ENCODE data around the gene FBLN2. TPM values are rescaled to one million over a fixed set of nuclear protein-coding genes. Genes with fewer than 3 reads are reported as not detected.

Gene FBLN2
- total and polyA plus RNA-seq, 4 donors: 1.3 to 9.1 (median 4.3) TPM

- no peak for TF ChIP-seq TAF1 (conservative IDR thresholded peaks at IDR 0.05)
- TF ChIP-seq NR2F2 (IDR thresholded peaks at IDR 0.05): no peak
- TF ChIP-seq CTCF (IDR thresholded peaks at IDR 0.05; ENCODE audit: low read depth, low read length, missing input control): no peak
- no peak for TF ChIP-seq HNF4G (IDR thresholded peaks at IDR 0.05)
Measured at GRCh38 chr3:13674538-13675185, 125.7 kb downstream of the FBLN2 start (continued).

GRCh38 chr3:13676356-13677017 lies 127.6 kb downstream of the FBLN2 start:
- H3K36me3 ChIP-seq (ENCODE audit: control insufficient read depth in 4 of 4, insufficient read depth in 3 of 4, low read depth in 1 of 4, low read length in 3 of 4): no peaks in the 10 kb centered on the region
- no peak for DNase-seq (ENCODE audit: low spot score)
- H3K9ac ChIP-seq (ENCODE audit: low read depth in 1 of 2, low read length in 2 of 2): no peak overlapping the region
- H3K4me3 ChIP-seq (ENCODE audit: low read depth in 1 of 3, low read length in 3 of 3): no peak overlapping the region
- no peak overlapping the region for H3K27ac ChIP-seq (ENCODE audit: low read depth in 1 of 2, low read length in 2 of 2)
- no peak for TF ChIP-seq JUND (IDR thresholded peaks at IDR 0.05)
- WGBS: 77% methylated on average over 9 of the region's 9 CpGs
- no peaks in the 10 kb centered on the region for H3K9me3 ChIP-seq (ENCODE audit: control insufficient read depth in 4 of 4, low read length in 3 of 4)
- peaks cover 0 to 6% (median 0%) of the 10 kb centered on the region in 4 donors for H3K27me3 ChIP-seq (ENCODE audit: control insufficient read depth in 4 of 4, insufficient read depth in 4 of 4, low read length in 3 of 4)
- no peaks in the 10 kb centered on the region for H3K4me1 ChIP-seq (ENCODE audit: control insufficient read depth in 4 of 4, insufficient read depth in 4 of 4, low read length in 3 of 4)

DNA sequence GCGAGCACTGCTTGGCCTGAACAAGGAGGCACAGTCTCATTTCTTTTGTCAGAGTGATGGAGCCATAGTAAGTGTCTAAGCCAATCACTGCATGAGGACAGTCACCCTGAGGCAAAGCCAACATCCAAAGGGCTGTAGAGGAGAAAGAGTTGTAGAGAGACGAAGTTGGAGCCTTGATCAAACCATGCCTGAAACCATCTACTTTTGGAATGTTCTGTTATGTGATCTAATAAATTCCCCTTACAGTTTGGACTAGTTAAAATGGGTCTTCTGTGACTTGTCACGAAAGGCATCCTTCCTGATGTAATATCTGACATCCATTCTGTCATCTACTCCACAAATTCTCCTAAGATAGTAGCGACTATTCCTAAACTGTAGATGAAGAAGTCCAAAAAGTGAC lies 128.3 kb downstream of the FBLN2 start:
- no peak overlapping the region for H3K27ac ChIP-seq (ENCODE audit: low read depth in 1 of 2, low read length in 2 of 2)
- H3K27me3 ChIP-seq (ENCODE audit: control insufficient read depth in 4 of 4, insufficient read depth in 4 of 4, low read length in 3 of 4): peaks cover 0 to 6% (median 0%) of the 10 kb centered on the region in 4 donors
- no peak overlapping the region for H3K4me3 ChIP-seq (ENCODE audit: low read depth in 1 of 3, low read length in 3 of 3)
- H3K9me3 ChIP-seq (ENCODE audit: control insufficient read depth in 4 of 4, low read length in 3 of 4): no peaks in the 10 kb centered on the region
- H3K36me3 ChIP-seq (ENCODE audit: control insufficient read depth in 4 of 4, insufficient read depth in 3 of 4, low read depth in 1 of 4, low read length in 3 of 4): no peaks in the 10 kb centered on the region
- DNase-seq (ENCODE audit: low spot score): no peak
- H3K9ac ChIP-seq (ENCODE audit: low read depth in 1 of 2, low read length in 2 of 2): no peak overlapping the region
- WGBS: 91% methylated on average over 4 of the region's 4 CpGs
- H3K4me1 ChIP-seq (ENCODE audit: control insufficient read depth in 4 of 4, insufficient read depth in 4 of 4, low read length in 3 of 4): no peaks in the 10 kb centered on the region
- TF ChIP-seq RAD21 (IDR thresholded peaks at IDR 0.05) (no peak), HNF4G (IDR thresholded peaks at IDR 0.05) (no peak), EGR1 (IDR thresholded peaks at IDR 0.05; ENCODE audit: low read depth in 2 of 2) (no peak), HNF4A (conservative IDR thresholded peaks at IDR 0.05) (no peak)

DNA sequence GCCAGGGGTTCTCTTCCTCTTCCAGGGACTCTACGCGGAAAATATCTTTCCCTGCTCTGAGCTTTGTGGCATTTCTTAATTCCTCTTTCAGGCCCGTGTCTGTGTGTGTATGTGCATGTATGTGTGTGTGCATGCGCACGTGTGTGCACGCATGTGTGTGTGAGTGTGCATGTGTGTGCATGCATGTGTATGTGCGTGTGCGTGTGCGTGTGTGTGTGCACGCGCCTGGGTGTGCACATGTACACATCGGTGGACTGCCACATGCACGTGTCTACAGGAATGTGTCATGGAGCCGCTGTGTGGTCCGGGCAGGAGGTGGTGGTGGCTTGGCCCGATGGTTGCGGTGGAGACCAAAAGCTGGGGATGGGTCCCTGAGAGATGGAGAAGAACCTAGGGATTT lies 133.0 kb downstream of the FBLN2 start:
- no peak for DNase-seq (ENCODE audit: low spot score)

More for the DNA sequence above, 133.0 kb downstream of the FBLN2 start:
- no peaks in the 10 kb centered on the region for H3K36me3 ChIP-seq (ENCODE audit: control insufficient read depth in 4 of 4, insufficient read depth in 3 of 4, low read depth in 1 of 4, low read length in 3 of 4)
- peaks cover 0 to 6% (median 2%) of the 10 kb centered on the region in 4 donors for H3K27me3 ChIP-seq (ENCODE audit: control insufficient read depth in 4 of 4, insufficient read depth in 4 of 4, low read length in 3 of 4)
- no peak for TF ChIP-seq FOXA1 (IDR thresholded peaks at IDR 0.05)
- no peak for TF ChIP-seq RAD21 (IDR thresholded peaks at IDR 0.05)
- no peak for TF ChIP-seq JUND (IDR thresholded peaks at IDR 0.05)
- TF ChIP-seq TAF1 (conservative IDR thresholded peaks at IDR 0.05): no peak
- TF ChIP-seq, protein P1, sequence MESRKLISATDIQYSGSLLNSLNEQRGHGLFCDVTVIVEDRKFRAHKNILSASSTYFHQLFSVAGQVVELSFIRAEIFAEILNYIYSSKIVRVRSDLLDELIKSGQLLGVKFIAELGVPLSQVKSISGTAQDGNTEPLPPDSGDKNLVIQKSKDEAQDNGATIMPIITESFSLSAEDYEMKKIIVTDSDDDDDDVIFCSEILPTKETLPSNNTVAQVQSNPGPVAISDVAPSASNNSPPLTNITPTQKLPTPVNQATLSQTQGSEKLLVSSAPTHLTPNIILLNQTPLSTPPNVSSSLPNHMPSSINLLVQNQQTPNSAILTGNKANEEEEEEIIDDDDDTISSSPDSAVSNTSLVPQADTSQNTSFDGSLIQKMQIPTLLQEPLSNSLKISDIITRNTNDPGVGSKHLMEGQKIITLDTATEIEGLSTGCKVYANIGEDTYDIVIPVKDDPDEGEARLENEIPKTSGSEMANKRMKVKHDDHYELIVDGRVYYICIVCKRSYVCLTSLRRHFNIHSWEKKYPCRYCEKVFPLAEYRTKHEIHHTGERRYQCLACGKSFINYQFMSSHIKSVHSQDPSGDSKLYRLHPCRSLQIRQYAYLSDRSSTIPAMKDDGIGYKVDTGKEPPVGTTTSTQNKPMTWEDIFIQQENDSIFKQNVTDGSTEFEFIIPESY (IDR thresholded peaks at IDR 0.05): no peak
- no peak for TF ChIP-seq HNF4G (IDR thresholded peaks at IDR 0.05)
- no peak for TF ChIP-seq MAX (IDR thresholded peaks at IDR 0.05)
- no peak overlapping the region for H3K4me3 ChIP-seq (ENCODE audit: low read depth in 1 of 3, low read length in 3 of 3)
- no peak overlapping the region for H3K9ac ChIP-seq (ENCODE audit: low read depth in 1 of 2, low read length in 2 of 2)
- H3K9me3 ChIP-seq (ENCODE audit: control insufficient read depth in 4 of 4, low read length in 3 of 4): no peaks in the 10 kb centered on the region
- H3K27ac ChIP-seq (ENCODE audit: low read depth in 1 of 2, low read length in 2 of 2): no peak overlapping the region
- H3K4me1 ChIP-seq (ENCODE audit: control insufficient read depth in 4 of 4, insufficient read depth in 4 of 4, low read length in 3 of 4): no peaks in the 10 kb centered on the region
- 85% methylated on average over 17 of the region's 17 CpGs for WGBS
